ENCODE results near the gene IGF2R.
A peak's percentile ranks its signal among the peaks of the same experiment; 100 is the strongest.
"Not testable (repeated sequence)": the region's sequence is repeated elsewhere in the genome, so short reads cannot be mapped to it uniquely, and the experiment has no call there.

The IGF2R gene

DNA sequence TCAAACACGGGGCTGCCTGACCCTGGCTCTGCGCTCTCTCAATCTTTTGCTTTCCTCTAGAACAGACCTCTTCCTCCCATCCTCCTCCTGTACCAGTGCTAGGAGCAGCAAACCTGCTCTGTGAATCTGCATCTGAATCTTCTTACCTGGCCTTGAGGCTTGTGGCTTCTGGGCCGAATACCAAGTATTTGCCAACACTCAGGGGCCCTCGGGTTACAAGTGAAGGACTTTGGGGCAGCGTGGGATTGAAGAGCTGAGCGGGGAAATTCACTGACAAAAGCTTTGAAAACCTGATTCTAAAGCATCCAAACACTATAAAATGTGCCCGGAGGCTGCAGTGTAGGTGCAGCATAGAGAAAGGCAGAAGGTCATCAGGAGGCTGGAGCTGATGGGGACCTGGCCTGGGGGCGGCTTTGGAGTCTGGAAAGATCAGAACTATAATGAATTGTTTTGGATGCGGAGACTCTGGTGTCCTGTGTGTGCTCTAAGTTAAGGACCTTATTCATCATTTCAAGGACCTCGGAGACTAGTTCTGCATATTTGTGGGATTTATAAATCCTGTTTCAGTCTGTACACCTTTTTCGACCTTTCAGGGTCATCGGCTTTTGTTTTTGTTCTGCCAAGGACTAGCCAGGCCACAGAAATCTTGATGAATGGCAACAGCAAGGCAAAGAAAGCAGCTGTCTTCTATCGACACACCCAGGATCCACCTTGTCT is 16.4 kb upstream of the IGF2R start:
- no peak for DNase-seq

DNA sequence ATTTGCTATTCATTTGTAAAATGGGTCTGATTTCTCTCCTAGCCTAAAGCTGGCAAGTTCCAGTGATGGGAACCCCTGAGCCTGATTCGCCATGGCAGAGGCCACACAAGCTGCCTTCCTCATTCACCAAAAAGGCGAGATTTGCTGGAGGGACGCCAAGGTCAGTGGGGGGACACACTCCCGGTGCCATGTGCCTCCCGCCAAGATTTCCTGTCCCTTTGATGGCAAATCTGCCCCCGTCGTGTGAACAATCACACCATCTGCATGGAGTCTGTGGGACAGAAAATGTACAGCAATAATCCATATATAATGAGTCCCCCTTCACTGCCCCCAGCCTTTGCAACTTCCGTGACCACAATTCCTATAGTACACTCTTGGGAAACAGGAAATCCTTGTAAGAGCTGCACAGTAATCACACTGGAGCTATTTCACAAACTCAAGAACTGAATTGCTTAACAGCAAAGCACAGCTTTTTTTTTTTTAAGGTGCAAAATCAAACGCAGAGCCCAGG is 15.7 kb upstream of the IGF2R start:
- no peak for DNase-seq

DNA sequence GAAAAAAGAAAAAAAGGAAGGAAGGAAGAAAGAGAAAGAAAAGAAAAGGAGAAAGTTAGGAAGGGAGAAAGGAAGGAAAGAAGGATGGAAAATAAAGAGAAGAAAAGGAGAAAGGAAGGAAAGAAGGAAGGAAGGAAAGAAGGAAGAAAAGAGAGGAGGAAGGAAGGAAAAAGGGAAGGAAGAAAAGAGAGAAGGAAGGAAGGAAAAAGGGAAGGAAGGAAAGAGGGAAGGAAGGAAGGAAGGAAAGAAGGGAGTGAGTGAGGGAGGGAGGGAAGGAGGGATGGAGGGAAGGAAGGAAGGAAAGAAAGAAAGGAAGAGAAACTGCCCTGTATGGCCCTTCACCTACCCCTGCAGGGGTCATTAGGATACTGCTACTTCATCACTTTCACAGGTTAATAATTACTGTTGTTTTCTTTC is 12.9 kb upstream of the IGF2R start:
- DNase-seq = no peak

DNA sequence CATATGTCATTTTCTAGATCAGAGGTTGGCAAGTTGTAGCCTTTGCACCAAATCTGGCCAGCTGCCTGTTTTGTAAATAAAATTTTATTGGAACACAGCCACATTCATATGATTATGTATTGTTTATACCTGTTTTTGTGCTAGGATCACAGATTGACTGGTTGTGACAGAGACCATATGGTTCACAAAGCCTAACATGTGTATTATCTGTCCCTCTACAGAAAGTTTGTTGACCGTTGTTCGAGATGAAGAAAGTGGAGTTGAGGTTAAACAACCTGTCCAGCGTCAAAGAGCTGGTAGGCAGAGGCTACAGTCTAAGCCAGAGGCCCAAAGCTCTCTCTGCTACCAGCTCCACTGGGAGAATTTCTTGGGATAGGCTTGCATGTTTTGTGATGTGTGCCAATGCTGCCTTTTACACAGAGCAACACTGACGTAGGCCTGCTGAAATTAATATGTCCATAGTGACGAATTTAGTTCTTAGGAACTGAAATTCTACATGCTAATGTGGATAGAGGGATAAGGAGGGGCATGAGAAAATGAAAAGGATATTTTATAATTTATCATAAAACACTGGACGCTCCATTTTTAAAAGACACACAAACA is 11.7 kb upstream of the IGF2R start:
- no peak for DNase-seq

DNA sequence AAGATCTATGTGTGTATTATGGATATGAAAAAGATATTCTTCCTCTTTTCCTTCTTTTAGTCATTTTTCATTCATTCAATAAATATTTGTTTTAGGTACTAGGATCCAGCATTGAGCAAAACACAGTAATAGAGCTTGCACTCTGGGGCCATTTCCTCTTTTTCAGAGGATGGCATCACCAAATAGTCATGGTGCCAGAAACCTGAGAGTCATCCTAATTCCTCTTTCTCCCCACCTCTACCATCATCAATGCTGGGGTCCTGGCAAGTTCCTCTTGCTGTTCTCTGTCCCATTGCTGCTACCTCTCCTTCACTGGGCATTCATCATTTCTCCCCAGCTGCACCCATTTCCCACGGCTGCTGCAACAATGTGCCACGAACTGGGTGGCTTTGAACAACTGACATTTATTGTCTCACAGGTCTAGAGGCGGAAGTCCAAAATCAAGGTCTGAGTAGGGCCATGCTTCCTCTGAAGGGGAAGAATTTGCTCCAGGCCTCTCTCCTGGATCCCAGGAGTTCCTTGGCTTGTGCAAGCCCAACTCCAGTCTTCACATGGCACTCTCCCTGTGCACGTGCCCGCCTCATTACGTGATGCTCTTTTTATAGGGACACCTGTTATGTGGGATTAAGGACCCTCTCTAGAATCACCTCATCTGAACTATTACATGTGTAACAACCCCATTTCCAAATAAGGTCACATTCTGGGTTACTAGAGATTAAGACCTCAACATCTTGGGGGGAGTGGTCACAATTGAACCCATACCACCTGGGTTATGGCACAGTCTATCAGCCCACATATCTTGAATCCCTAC is 9.5 kb upstream of the IGF2R start:
- DNase-seq = peak; percentile 91 to 97

DNA sequence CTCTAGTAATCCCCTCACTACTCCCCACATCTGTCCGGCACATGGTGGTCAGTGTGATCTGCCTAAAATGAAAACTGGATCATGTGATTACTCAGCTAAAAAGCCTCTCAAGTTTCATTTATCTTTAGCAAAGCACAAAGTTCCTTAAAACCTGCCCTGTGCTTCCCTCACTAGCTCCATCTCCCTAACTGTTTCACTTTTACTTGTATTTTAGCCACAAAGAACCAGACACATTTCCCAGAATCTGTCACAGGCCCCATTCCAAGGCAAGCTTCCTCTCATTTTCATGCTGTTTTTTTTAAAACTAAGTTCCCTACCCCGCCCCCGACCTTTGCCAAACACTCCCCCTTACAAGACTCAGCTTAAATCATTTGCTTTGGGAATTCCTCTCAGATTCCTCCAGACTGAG is 8.9 kb upstream of the IGF2R start:
- no peak for DNase-seq

DNA sequence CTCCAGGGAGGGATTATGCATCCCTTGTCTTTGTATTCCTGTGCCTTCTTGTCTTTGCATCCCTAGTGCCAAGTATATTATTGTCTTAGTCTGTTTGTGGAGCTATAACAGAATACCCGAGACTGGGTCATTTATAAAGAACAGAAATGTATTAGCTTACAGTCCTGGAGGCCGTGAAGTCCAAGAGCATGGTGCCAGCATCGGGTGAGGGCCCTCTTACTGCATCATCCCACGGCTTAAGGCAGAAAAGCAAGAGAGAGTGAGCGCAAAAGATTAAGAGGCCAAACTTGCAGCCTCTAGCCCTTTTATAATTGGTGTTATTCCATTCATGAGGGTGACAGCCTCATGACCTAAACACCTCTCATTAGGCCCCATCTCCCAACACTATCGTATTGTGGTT is 8.4 kb upstream of the IGF2R start:
- DNase-seq = no peak

DNA sequence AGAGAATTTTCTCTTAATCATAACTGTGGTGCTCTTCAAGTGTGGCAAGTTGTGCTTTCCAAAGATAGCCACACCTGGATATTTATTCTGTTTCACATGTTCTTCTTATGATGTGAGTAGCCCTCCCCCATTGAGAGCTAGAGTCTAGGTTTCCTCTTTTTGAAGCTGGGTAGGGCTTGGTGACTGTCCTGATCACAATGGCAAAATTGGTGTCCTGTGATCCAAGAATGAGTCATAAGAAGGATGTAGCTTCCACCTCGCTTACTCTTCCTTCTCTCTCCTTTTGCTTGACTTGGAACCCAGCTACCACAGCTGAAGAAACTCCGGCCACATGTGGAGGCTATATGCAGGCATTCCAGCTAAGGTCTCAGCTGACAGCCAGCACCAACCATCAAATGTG is 7.4 kb upstream of the IGF2R start:
- DNase-seq = no peak

DNA sequence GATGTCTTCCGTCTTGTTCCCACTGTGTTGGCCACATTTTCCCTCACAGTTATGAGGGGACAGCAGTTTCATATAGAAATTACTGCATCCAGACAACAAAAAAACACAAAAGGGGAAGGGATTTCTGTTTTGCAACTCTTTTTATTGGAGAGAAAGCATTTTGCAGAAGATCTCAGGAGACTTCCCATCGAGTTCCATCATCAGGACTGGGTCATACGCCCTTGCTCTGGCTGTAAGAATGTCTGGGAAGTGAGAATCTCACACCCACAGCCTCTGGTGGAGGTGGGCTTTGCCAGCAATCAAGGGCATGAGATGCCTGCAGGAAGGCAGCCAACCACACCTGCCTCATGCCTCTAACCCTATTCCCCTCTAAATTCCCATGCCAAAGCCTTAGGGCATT is 5.8 kb upstream of the IGF2R start:
- no peak for DNase-seq

DNA sequence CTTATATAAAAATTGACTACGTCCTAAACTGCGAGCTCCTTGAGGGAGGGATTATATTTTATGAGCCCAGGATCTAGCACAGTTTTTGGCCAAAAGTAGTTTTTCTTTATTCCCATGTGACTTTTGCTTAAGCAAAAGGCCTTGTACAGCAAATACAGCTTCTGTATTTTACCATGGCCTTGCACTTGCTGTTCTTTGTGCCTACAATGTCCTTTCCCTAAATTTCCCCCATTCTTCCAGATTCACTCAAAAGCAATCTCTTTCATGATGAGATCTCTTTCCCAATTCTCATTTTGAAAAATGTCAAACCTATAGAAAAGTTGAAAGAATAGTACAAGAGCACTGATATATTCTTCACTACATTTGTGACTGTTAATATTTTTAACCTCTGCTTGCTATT is 4.8 kb upstream of the IGF2R start:
- DNase-seq = no peak

DNA sequence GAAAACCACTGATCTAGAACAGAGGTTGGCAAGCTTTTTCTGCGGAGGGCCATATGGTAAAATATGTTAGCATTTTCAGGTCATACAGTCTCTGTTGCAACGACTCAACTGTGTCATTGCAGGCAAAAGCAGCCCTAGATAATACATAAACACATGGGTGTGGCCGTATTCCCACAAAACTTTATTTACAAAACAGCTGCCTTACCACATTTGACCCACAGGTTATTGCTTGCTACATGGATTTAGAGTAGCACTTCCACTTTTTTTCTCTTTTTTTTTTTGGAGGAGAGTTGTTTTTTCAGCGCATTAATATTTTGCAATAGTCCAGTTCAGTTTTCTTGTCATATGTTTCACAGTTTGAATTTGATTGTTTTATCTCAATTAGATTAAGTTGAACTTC is 2.5 kb upstream of the IGF2R start:
- DNase-seq = no peak

DNA sequence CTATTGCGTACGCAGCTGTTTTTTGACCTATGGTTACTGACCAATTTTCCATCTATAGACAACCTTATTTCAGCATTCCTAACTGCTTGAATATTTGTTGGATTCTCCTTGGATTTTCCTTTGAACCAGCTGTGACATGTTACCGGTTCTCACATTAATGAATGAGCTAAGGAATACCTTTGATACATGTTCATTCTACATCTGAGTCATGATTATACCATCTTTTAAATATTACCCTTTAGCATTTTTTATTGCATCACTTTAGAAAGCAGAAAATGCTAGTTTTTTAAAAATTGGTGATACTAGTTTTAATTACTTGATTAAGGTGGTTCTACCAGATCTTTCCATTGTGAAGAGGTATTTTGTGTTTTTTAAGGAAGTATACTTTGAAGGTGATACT is 1.9 kb upstream of the IGF2R start:
- no peak for DNase-seq

DNA sequence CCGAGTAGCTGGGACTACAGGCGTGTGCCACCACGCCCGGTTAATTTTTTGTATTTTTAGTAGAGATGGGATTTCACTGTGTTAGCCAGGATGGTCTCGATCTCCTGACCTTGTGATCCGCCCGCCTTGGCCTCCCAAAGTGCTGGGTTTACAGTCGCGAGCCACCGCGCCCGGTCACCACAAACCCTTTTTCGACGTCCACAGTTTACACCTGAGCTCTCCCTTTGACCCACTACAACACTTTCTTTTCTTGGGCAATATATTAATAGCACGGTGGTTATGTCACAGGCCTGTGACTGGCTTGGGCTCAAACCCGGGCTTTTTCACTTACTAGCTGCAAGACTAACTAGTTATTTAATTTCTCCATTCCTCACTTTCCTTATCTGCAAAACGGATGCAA is 1.3 kb upstream of the IGF2R start:
- DNase-seq = not testable (repeated sequence)

DNA sequence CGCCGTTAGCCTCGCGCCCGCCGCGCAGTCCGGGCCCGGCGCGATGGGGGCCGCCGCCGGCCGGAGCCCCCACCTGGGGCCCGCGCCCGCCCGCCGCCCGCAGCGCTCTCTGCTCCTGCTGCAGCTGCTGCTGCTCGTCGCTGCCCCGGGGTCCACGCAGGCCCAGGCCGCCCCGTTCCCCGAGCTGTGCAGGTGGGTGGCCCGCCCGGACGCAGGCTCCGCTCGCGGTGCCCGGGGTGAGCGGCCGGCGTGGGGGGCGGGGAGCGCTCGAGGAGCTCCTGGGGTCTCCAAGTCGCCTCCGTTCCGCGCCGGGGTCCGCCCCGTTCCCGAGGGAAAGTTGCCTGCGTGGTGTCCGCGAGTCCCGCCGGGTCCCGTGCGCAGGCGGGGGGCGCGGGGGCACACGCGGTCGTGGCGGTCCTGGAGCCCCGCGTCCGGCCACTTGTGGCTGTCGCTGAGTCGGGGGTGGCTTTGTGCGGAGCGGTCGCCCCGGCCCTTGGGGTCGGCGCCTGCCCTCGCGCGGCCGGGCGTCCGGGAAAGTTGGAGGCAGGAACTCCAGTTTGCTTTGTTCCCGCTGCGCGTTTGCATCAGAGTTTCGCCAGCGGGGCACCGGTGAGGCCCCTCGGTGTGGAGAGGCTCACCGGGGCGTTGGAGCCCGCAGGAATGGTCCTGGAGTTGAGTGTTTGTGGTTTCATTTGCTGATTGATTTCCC is 476 bp downstream of the IGF2R start:
- DNase-seq = peak in 1 of 2 experiments; percentile 52

DNA sequence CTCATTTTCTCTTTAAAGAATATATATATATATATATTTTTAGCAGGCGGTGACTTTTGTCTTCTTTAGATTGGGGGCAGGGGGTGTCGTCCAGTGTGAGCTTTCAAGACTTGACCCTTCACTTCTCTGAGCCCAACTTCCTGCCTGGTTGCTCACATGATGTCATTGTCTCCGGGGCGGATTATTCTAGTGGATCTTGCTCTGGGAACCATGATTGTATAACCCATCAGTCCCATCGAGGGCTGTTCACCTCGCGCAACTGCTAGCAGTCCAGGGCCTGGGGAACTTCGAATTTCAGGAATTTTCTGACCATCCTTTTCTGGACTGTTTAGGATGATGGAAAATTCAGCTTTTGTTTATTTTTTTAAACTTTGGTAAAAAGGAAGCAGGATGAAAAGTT is 1.0 kb downstream of the IGF2R start:
- peak; percentile 59 to 60 for DNase-seq

DNA sequence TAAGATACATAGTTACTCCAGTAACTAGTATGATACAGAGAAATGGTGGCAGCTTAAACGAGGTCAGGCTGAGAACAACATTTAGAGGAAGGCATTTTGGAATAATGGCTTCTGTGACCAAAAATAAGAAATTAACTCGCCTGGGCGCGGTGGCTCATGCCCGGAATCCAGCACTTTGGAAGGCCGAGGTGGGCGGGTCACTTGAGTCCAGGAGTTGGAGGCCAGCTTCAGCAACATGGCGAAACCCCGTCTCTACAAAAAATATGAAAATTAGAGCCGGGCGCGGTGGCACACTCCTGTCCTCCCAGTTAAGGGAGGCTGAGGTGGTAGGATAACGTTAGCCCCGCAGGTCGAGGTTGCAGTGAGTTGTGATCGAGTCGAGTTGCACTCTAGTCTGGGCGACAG is 1.8 kb downstream of the IGF2R start:
- no peak for DNase-seq

DNA sequence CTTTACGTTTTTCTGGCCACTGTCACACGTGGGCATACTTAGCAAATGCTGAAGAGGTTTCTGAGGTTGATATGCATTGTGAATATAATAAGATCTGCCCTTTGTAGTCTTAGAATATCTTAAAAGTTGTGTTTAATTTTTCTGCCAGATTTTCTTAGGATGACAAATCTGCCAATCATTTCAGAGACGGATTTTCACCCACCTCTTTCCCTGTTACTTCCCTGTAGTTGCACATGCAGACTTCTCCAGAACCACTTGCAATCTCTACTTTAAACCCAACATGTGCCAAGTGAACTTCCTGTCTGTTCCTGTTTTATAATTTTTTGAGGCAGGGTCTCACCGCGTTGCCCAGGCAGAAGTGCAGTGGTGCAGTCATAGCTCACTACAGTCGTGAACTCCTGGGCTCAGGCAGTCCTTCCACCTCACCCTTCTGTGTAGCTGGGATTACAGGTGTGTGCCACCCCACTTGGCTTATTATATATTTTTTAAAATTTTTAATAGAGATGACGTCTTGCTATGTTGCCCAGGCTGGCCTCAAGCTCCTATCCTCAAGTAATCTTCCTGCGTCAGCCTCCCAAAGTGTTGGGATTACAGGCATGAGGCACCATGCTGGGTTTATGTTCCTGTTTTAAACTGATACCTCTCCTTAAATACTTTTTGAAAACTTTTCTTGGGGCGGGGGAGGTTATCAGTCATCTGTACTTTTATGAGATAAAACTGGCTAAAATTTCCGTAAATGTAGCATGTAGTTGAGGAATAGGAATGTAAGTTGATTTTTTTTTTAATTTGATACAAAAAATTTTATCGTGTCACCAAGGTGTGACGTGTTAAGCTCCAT is 2.7 kb downstream of the IGF2R start:
- DNase-seq = no peak

DNA sequence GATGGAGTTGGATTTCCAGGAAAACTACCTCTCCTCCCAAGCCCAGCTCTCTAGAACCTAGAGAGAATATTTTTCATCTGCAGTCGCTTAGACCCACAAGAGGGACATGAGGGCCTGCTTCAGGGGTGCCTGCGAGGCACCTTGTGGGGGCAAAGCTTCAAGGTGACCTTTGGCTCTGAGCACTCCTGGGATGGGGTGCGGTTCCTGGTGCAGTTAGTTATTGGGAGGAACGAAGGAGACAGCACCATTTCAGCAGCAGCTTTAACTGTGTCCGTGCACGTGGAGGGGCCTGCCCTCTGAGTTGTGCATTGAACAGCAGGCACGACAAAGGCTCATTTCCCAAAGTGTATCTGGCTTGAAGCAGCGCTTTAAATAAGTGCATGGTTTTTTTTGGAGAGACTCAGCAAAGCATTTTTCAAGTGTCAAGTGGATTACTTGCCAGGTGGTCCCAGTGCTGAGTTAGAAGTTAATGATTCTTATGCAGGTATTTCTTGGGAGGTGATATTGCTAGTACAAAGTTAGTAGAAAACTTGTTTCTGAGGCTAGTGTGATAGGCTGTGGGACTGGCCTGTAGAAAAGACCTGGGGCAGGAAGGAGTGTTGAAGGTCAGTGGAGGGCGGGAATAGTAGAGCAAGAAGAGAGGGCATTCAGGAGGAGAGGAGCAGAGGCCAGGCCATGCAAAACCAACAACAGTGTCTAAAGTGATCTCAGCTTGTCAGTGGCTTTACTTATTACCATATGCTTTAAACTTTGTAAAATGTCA is 3.8 kb downstream of the IGF2R start:
- DNase-seq = peak; percentile 49 to 78

DNA sequence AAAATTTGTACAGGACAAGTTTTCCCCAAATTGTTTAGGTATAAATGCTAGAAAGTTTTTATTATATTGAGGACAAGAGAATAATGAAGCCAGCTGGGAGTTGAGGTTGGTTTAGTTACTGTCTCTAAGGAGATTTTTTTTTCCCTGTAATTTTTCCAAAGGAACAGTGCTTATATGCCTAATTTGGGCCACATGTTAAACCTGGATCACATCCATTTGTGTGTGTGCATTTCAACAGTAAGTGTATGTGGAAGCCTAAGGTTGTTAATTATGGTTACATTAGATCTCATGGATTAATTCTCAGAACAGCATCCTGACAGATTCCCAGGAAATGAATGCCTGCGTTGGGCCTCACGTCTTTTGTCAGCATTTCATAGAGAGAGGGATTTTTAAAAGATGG is 4.5 kb downstream of the IGF2R start:
- peak in 1 of 2 experiments; percentile 32 for DNase-seq

DNA sequence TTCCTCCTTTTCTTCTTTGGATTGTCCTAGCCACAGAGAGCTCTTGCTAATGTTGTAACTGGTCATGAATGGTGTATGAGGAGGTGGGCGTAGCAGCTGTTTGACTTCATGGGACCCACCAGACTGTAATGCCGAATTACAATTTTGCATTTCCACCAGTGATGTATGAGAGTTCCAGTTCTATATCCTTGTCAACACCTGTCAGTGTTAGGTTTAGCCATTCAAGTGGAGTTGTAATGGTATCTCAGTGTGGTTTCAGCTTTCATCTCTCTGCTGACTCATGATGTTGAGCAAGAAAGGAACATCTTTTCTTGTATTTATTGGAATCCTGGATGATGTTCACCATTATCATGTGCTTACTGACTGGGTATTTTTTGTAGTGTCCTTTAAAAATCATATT is 5.1 kb downstream of the IGF2R start:
- peak; percentile 75 to 82 for DNase-seq

DNA sequence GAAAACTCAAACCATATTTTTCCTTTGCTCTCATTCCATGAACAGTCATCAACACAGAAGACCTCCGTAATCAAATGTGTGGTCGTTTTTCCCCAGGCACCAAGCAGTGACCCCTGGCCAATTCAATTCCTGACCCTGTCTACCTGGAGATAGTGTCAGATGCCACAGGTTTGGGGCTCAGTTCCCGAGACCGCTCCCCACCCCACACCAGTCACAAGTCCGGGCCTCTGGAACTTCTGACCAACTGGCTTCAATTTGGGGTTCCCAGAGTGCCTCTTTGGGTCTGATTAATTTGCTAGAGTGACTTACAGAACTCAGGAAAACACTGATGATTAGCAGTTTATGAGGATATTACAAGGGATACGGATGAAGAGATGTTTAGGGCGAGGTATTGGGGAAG is 6.0 kb downstream of the IGF2R start:
- no peak for DNase-seq
